Hepatic stellate cell (primary cell): ENCODE measurements around the gene LRRC19.

ENCODE experiments used
- DNase-seq: peaks from one replicate; pipeline ENCODE4 v3.0.0; 2011; ENCODE audit warnings: low spot score

The LRRC19 gene

DNA sequence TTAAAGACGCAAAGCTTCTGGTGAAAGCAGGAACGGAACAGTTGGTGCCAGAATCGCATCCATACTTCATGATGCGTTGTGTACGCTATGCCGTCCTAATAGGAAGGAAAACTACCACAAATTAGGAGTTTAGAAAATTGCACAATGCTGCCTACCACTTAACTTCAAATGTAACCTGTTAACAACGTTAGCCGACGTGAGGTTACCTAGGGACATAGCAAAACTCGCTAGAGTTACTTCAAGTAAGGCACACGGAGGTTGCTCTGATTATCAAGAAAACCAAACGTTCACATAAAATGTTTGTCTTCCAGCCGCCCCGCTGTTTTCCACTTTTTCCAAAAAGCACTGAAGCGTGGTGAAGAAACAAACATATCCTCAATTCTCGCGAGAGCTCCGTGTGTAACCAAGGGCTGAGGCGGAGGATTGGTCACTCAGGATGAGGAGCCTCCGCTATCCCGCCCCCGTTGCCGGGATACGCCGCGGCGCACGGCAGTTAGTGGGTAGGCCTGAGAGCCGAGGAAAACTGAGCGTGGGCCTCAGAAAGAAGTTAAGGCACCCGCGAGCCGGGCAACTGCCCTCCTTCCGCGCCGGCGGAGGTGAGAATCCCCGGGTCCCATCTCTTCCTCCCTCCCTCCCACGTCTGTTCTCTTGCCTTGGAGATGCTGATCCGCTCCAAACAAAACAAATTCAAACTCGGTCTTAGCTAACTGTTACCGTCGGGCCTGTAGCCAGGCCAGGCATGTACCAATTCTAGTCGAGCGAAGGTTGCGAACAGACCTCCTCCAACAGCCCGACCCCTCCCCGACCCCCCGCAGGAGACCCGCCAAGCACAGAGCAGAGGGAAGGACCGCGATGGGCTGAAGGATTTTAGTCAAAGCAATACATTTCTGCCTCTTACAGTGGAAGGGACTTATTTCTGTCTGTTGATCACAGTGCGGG is 49.3 kb downstream of the LRRC19 start, which contains the start of gene IFT74:
TSS of gene IFT74 (plus strand) at position 492 of the 939 bp plus-strand sequence. CDS start 5,556 bp downstream, outside the sequence.
- peak; percentile 97 for DNase-seq

DNA sequence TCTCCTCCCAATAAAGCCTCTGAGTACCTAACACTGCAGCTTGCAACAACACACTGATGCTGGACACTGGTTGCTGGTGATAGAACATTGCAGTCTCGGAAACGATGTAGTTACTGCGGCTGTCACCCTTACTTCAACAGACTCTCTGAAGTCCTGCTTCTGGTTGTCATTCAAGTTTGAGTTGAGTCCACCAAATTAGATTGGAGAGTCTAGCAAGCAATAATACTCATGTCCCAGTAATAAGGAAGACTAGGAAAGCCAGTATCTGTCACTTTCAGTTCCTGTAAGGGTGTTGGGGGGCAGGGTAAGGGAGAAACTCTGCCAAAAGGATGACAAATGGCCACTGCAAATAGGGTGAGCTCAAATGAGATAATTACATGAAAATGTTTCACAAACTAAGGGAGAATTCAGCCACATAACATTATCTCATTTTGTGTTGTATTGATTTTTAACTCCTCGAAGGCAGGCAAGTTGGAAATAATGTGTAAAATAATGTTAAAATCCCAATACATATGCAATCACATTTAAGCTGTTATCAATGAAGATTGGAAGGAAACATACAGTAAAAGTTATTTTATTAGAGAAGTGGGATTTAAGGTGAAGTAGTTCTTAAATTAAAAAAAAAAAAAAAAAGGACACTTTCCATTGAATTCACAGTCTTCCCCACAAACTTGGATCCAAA is 50.1 kb downstream of the LRRC19 start:
- no peak for DNase-seq

DNA sequence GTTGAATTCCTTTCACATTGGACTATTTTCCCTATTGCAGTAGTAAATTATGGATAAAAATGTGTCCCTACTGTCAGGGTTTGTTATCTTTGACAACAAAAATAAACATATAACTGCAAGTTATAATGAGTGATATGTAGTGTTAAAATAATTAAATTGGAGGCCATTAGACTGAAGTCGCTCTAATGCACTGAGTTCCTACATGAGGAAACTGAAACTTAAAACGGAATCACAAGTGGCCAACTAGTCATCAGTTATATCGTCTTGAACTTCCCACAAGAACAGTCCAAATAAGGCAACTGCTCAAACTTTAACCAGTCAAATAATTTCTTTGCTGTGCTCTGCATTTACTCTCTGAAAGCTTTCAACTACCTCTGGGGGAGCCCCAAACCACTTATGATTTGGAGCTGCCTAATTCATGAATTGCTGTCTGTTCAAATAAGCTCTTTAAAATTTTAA is 51.4 kb downstream of the LRRC19 start:
- no peak for DNase-seq

DNA sequence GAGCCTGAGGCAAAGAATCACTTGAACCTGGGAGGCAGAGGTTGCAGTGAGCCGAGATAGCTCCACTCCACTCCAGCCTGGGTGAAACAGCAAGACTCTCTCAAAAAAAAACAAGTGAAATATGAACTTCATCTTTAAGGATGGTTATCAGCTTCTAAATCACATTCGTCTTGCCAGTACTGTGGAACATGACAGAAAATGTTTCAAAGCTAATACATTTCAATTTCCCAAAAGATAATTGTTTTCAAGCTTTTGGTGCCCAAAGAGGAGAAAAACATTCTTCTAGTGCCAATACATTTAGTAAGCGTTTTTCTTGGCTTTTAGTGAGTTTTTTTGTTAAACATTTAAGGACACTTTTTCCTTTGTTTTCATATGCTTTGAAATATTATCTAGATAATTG is 53.7 kb downstream of the LRRC19 start:
- no peak for DNase-seq

DNA sequence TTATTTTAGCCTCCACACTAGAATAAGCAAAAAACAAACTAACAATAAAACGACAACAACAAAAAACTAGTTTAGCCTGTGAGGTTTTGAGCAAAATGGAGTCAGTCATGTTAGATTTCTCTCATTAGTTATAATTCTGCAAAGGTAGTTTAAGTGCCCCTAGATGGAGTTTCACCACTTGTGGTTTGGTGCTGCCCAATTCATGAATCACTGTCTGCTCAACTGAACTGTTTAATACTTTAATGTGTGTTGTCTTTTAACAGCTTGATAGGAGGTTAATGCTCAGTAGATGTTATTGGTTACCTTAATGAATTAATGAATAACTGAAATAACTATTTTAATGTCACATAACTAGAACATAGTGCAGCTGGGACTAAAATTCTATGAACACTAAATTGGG is 55.0 kb downstream of the LRRC19 start:
- DNase-seq: no peak

DNA sequence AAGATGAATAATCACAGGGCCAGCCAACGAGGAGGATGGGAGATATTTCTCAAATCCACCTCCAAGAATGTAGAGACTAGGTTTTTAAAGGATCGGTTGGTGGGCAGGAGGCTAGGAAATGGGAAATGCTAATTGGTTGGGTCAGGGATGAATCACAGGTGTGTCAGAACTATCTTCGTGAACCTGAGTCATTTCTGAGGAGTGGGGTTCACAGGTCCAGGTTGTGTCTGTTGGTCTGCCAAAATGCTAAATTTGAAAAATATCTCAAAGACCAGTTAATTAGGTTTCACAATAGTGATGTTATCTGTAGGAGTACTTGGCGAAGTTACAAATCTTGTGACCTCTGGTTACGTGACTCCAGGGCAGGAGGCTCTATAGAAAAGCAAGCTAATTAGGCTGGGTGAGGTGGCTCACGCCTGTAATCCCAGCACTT is 55.8 kb downstream of the LRRC19 start:
- DNase-seq: no peak

DNA sequence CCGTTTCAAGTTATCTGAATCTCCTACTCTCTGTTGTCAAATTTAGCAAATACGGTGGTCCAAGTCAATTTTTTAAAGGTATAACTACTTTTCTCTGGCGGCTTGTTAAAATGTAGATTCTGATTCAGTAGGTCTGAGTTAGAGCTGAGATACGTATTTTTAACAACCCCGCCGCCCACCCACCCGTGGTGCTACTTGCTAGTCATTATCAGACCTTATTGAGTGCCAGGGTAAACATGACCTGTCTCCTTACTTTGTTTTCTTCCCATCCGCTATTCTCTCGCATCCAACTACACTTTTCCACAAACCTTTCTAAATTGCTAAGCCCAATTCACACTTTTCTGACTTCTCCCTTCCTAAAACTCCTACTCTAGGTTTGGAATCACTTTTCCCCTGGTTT is 57.7 kb downstream of the LRRC19 start:
- no peak for DNase-seq

DNA sequence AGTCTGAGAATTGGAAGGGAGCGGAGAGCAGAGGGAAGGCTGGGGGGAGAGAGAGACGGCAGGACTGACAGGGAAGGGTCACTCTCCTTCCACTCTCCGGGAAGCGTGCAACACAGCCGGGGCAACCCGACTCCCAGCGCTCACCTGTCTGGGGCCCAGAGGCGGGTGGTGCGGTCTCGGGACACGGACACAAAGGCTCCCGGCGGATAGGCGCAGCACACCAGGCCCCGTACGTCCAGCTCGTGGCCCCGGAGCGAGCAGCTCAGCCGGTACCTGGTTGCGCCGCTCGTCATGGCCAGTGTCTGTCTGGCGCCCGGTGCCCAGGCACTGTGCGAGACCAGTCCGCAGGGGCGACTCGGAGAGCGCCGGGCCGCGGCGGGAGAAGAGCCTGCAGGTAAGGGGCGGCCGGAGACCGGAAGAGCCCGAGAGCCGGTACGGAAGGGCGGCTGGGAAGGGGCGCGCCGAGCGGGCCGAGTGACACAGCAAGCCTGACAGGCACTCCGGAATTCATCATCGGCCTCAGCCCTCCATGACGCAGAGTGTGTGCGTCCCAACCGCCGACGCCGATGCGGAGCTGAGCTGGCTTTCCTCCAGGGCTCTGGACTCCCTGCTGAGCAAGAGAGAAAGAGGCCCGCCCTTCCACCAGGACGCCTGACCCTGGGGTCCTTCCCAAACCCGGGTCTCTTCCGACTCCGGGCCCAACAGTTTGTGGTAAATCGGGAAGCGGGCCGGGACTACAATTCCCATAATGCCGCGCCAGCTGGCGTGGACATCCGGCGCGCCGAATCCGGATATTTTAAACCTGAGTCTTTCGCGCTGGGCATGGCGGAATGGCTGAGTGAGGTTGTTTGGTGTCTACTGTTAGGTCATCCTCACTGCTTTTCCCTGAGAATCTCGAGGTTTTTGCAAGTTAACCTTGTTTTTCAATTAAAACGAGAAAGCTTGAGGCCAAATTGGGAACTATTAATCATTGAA is 58.4 kb downstream of the LRRC19 start, which contains the start of gene PLAA:
TSS of gene PLAA (minus strand) at position 490 of the 975 bp plus-strand sequence. CDS start at position 293, 197 bp downstream.
- peak; percentile 92 for DNase-seq

DNA sequence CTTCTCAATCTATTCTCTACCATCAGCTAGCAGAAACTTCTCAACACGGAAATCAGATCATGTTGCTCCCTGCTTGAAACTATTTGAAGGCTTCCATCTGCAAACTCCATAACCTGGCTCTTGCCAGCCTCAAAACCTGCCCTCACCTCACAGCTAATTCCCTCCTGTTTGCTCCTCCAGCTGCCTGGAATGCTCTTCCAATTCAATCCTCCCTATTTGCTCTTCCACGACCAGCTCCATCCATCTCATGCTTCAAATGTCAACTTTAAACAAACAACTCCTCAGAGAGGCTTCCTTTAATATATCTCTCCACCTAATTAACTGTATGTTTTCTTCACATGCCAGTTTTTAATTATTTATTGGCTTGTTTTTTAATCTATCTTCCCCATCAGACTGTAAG is 59.9 kb downstream of the LRRC19 start:
- DNase-seq: no peak
